CD1c-positive myeloid dendritic cell (primary cell): Measurements from ENCODE around the gene ICAM1.
"Not testable (repeated sequence)": the region's sequence is repeated elsewhere in the genome, so short reads cannot be mapped to it uniquely, and the experiment has no call there.

Experiments
- DNase-seq: peaks from one replicate; pipeline ENCODE4 v3.0.0-alpha.2; 2016; ENCODE audit errors: extremely low spot score

The ICAM1 gene

GRCh38 chr19:10241826-10242449 lies 29.0 kb upstream of the ICAM1 start:
- DNase-seq, result not testable (repeated sequence)

GRCh38 chr19:10243606-10244005 lies 27.3 kb upstream of the ICAM1 start:
- no peak for DNase-seq

GRCh38 chr19:10245189-10245939 lies 25.6 kb upstream of the ICAM1 start:
- DNase-seq, result no peak

- no peak for DNase-seq
Measured at GRCh38 chr19:10246511-10246910, 24.4 kb upstream of the ICAM1 start.

GRCh38 chr19:10251792-10252694 lies 18.9 kb upstream of the ICAM1 start, which contains the start of gene MRPL4:
MRPL4 (plus strand) TSS chr19:10252214; CDS start chr19:10252254, 40 bp downstream.
- peak; percentile 98 for DNase-seq

- no peak for DNase-seq
Measured at GRCh38 chr19:10252707-10253106, 18.2 kb upstream of the ICAM1 start.

GRCh38 chr19:10254244-10254643 lies 16.7 kb upstream of the ICAM1 start:
- DNase-seq, result no peak

GRCh38 chr19:10255358-10255757 lies 15.6 kb upstream of the ICAM1 start:
- no peak for DNase-seq

- DNase-seq, result no peak
Measured at GRCh38 chr19:10256551-10256950, 14.4 kb upstream of the ICAM1 start.

GRCh38 chr19:10256970-10257615 lies 13.8 kb upstream of the ICAM1 start:
- DNase-seq, result no peak

GRCh38 chr19:10258080-10258710 lies 12.7 kb upstream of the ICAM1 start:
- DNase-seq, result no peak

GRCh38 chr19:10259162-10259905 lies 11.6 kb upstream of the ICAM1 start:
- peak; percentile 94 for DNase-seq

GRCh38 chr19:10260141-10260584 lies 10.8 kb upstream of the ICAM1 start:
- peak; percentile 52 for DNase-seq

- DNase-seq, result no peak
Measured at GRCh38 chr19:10262771-10263170, 8.1 kb upstream of the ICAM1 start.

GRCh38 chr19:10266706-10267105 lies 4.2 kb upstream of the ICAM1 start:
- no peak for DNase-seq

GRCh38 chr19:10268071-10268470 lies 2.8 kb upstream of the ICAM1 start:
- no peak for DNase-seq

GRCh38 chr19:10269333-10270179 lies 1.4 kb upstream of the ICAM1 start:
- peak; percentile 94 for DNase-seq

- DNase-seq, result peak; percentile 97
Measured at GRCh38 chr19:10270180-10270615, 722 bp upstream of the ICAM1 start.

GRCh38 chr19:10271543-10272086 lies 695 bp downstream of the ICAM1 start:
- peak; percentile 85 for DNase-seq
